Activated CD8-positive, alpha-beta T cell treated with anti-CD3 and anti-CD28 coated beads for 36 hours (primary cell): ENCODE data around the gene NXF1. TPM values are rescaled to one million over a fixed set of nuclear protein-coding genes. Genes with fewer than 3 reads are reported as not detected.

Experiments used
- ATAC-seq: fragments of 200-7000 bp; cut with Tn5 transposase; one replicate; pipeline ENCODE4 v1.10.0; 2021; ENCODE audit warnings: mild to moderate bottlenecking, moderate library complexity
- CTCF ChIA-PET: fragments of 350-600 bp; sonication (Branson Sonifier 250); formaldehyde crosslinking; loops from one replicate; lab custom pipeline; 2021; ENCODE audit warnings: antibody characterized with exemption; lab: Charles Lee
- POLR2A ChIA-PET: fragments of 350-600 bp; sonication (Branson Sonifier 250); formaldehyde crosslinking; loops from one replicate; lab custom pipeline; 2021; ENCODE audit warnings: antibody characterized with exemption; lab: Charles Lee
- DNase-seq: peaks from one replicate; pipeline ENCODE4 v3.0.0-alpha.2; 2020
- H3K27ac Mint-ChIP-seq: one replicate; pipeline ENCODE4 v1.8.0; 2021; ENCODE audit warnings: mild to moderate bottlenecking, mixed read lengths
- H3K27me3 Mint-ChIP-seq: one replicate; pipeline ENCODE4 v1.8.0; 2021; ENCODE audit warnings: mixed read lengths
- H3K36me3 Mint-ChIP-seq: one replicate; pipeline ENCODE4 v1.8.0; 2021; ENCODE audit warnings: low read depth, mixed read lengths
- H3K4me1 Mint-ChIP-seq: one replicate; pipeline ENCODE4 v1.8.0; 2021; ENCODE audit warnings: low read depth, mixed read lengths
- H3K4me3 Mint-ChIP-seq: one replicate; pipeline ENCODE4 v1.8.0; 2021; ENCODE audit warnings: mild to moderate bottlenecking, moderate library complexity, mixed read lengths
- H3K9me3 Mint-ChIP-seq: one replicate; pipeline ENCODE4 v1.8.0; 2021; ENCODE audit warnings: mixed read lengths
- intact Hi-C: fragments of 100-400 bp; cut with micrococcal nuclease; formaldehyde crosslinking; loops from one replicate; pipeline ENCODE4 v1.10.0; 2022
- total RNA-seq, 2 experiments: library from RNA; stranded (reverse); gene quantifications; one replicate each; pipeline ENCODE4 v1.2.3, GENCODE V29; 2021
- TF ChIP-seq, protein P1 (sequence below): fragments of 200-600 bp; IDR thresholded peaks from one replicate; pipeline ENCODE4 v1.8.0; 2022; ENCODE audit warnings: antibody characterized with exemption, mild to moderate bottlenecking

NXF1 gene
- total RNA-seq, 2 experiments from 2014 or later, result 80.9 to 90.0 TPM

DNA sequence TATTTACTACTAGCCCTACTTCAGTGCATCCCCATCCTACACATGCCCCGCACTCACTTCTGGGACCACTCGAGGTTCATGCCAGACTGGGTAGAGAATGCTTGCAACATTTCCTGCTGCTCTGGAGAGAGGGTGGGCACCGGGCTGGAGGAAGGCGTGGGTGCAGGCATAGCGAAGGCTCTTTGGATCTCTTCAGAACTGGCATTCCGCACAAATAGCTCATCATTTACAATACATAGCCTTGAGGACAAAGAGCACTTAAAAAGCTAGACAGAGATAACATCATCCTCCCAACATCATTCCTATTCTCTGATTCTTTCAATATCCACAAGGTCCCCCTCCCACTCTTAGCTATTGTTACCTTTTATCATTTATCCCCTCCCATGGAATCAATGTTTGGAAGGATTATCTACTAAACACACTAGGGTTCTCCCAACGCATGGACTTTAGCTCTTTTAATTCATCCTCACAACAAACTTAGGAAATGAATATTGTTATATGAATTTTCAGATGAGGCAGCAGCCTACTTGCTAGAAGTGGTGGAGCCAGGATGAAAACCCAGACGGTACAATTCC lies 11.0 kb downstream of the NXF1 start:
- no peak overlapping the region for H3K4me3 Mint-ChIP-seq
- intact Hi-C loops, result no loop called here
- peaks cover 35% of the 10 kb centered on the region for H3K4me1 Mint-ChIP-seq
- peak overlapping the region; percentile 32 for H3K27ac Mint-ChIP-seq
- DNase-seq (no peak), ATAC-seq (no peak)
- H3K9me3 Mint-ChIP-seq, result no peaks in the 10 kb centered on the region
- H3K36me3 Mint-ChIP-seq, result peaks cover 70% of the 10 kb centered on the region
- TF ChIP-seq, protein P1, sequence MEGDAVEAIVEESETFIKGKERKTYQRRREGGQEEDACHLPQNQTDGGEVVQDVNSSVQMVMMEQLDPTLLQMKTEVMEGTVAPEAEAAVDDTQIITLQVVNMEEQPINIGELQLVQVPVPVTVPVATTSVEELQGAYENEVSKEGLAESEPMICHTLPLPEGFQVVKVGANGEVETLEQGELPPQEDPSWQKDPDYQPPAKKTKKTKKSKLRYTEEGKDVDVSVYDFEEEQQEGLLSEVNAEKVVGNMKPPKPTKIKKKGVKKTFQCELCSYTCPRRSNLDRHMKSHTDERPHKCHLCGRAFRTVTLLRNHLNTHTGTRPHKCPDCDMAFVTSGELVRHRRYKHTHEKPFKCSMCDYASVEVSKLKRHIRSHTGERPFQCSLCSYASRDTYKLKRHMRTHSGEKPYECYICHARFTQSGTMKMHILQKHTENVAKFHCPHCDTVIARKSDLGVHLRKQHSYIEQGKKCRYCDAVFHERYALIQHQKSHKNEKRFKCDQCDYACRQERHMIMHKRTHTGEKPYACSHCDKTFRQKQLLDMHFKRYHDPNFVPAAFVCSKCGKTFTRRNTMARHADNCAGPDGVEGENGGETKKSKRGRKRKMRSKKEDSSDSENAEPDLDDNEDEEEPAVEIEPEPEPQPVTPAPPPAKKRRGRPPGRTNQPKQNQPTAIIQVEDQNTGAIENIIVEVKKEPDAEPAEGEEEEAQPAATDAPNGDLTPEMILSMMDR, result no peak
- ChIA-PET POLR2A (interaction anchor here (0.9 to 11.0 kb wide), 13 partner anchors 9 to 93 kb away, joined by 3 to 228 read pairs (median 6); partner anchors contain the start of genes NXF1, SLC3A2, STX5 and TEX54), CTCF (interaction anchor here (0.9 to 1.1 kb wide), 3 partner anchors 8 to 122 kb away, joined by 3 to 5 read pairs (median 3); partner anchors contain the start of genes LBHD1, TAF6L and UQCC3)
- H3K27me3 Mint-ChIP-seq, result no peaks in the 10 kb centered on the region

DNA sequence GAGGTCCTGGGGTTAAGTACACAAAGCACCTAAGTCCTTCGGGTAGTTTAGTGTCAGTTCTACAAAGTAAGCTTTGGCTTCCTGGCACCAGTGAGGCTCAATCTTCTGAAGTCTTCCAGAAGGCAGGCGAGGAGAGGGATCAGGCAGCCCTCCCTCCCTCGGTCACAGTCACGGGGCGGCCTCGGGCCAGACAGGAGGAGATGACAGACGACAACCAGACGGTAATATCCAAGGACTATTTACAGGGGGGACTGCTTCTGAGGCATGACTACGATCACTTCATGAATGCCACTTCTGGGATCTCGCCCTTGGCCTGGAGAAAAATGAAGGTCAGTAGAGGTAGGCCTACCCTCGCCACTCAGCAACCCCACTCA lies 13.1 kb downstream of the NXF1 start:
- peaks cover 71% of the 10 kb centered on the region for H3K36me3 Mint-ChIP-seq
- peak; percentile 12 for ATAC-seq
- intact Hi-C loops, result no loop called here

DNA sequence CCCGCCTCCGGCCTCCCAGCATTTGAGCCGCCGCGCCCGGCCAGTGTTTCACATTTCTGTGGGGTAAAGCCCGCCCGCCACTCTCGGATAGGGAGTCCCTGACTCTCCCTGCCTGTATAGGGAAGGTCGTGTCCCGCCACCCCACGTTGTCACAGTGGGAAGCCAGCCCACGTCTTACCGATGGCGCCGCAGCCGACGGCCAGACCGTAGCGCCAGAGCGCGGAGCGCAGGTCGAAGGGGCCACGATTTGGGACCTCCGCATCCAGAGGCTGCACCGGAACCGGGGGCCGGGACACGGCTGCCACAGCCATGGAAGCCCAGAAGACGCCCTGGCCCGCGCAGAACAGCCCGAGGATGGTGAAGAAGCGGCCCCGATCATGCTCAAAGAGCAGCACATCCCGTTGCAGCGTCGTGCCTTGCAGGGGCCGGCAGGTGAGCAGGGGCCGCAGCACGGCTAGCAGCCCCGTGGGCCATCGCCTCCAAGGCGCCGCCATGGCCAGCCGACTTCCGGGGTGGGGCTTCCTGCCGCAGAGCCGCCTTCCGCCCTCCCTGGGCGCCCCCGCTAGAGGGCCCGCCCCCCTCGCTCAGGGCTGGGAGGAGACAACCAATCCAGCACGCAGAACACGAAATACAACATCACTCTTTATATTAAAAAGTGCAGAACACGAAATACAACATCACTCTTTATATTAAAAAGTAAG lies 13.6 kb downstream of the NXF1 start, which contains the start of gene TMEM223:
TSS of gene TMEM223 (minus strand) at position 506 of the 701 bp plus-strand sequence. CDS start at position 494, 12 bp downstream.
- POLR2A ChIA-PET, result interaction anchor here (0.7 to 11.0 kb wide), 14 partner anchors 12 to 127 kb away, joined by 3 to 228 read pairs (median 4); partner anchors contain the start of genes C11orf98, CSKMT, NXF1 and SLC3A2
- DNase-seq (peak; percentile 92), ATAC-seq (peak; percentile 82)
- CTCF ChIA-PET, result interaction anchor here (1.5 kb wide), 1 partner anchor 38 kb away, joined by 3 read pairs; the partner anchor contains the start of gene ZBTB3
- Mint-ChIP-seq H3K4me1 (peaks cover 41% of the 10 kb centered on the region), H3K27ac (peak within 1 kb of the TSS; percentile 91), H3K4me3 (peak within 1 kb of the TSS; percentile 91), H3K9me3 (no peaks in the 10 kb centered on the region), H3K36me3 (peaks cover 68% of the 10 kb centered on the region), H3K27me3 (no peaks in the 10 kb centered on the region)
- intact Hi-C loops, result no loop called here
- TF ChIP-seq, protein P1, result no peak

More for the DNA sequence above, 13.1 kb downstream of the NXF1 start:
- Mint-ChIP-seq H3K9me3 (no peaks in the 10 kb centered on the region), H3K4me1 (peaks cover 41% of the 10 kb centered on the region), H3K27ac (peak overlapping the region; percentile 91), H3K27me3 (no peaks in the 10 kb centered on the region), H3K4me3 (peak overlapping the region; percentile 91)
- DNase-seq, result peak; percentile 31
- CTCF ChIA-PET, result interaction anchor here (0.8 kb wide), 1 partner anchor 19 kb away, joined by 4 read pairs; no protein-coding TSS in a partner anchor
- POLR2A ChIA-PET, result interaction anchor here (1.0 to 11.0 kb wide), 11 partner anchors 12 to 127 kb away, joined by 3 to 228 read pairs (median 4); partner anchors contain the start of genes C11orf98, CSKMT, NXF1 and SLC3A2
- TF ChIP-seq, protein P1, result no peak

DNA sequence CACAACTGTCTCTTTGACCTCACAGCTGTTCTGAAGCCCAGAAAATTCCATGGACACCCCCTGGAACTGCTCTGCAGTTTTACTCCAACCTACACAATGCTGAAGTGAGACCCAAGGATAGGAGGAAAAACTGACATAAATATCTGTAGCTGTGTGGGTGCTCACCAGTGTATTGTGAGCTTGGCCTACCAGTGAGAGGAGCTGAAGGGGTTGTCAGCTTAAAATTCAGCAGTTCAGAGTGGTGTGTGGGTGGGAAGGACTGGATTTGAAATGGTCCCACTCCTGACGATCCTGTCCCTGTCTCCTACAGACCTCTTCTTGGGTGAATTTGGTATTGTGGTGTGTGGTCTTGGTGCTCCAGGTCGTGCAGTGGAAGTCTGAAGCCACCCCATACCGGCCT lies 15.7 kb downstream of the NXF1 start:
- intact Hi-C loops, result loop anchor here (5.0 kb wide), 2 partner anchors 43 to 93 kb away; partner anchors contain the start of genes SLC3A2, STX5 and TEX54
- POLR2A ChIA-PET, result interaction anchor here (0.5 to 11.0 kb wide), 11 partner anchors 14 to 148 kb away, joined by 3 to 228 read pairs (median 4); partner anchors contain the start of genes NXF1, STX5, TEX54 and WDR74
- H3K4me3 Mint-ChIP-seq, result peak overlapping the region; percentile 95
- ATAC-seq, result no peak
- peak overlapping the region; percentile 91 for H3K27ac Mint-ChIP-seq
- TF ChIP-seq, protein P1, result no peak
- H3K4me1 Mint-ChIP-seq, result peaks cover 50% of the 10 kb centered on the region
- peaks cover 59% of the 10 kb centered on the region for H3K36me3 Mint-ChIP-seq
- no peaks in the 10 kb centered on the region for H3K27me3 Mint-ChIP-seq
- CTCF ChIA-PET, result interaction anchor here (0.9 to 5.3 kb wide), 6 partner anchors 15 to 93 kb away, joined by 3 to 33 read pairs (median 4); partner anchors contain the start of genes POLR2G, TTC9C and WDR74
- H3K9me3 Mint-ChIP-seq, result no peaks in the 10 kb centered on the region
- DNase-seq, result no peak
